IMR-90 (cell line): ENCODE data around the gene CNST. TPM values are rescaled to one million over a fixed set of nuclear protein-coding genes. Genes with fewer than 3 reads are reported as not detected.

Experiments
- ATAC-seq: fragments of 200-7000 bp; cut with Tn5 transposase; 2 replicates; pipeline ENCODE4 v1.9.1; 2020; ENCODE audit warnings: low read depth, mild to moderate bottlenecking, moderate library complexity
- BruUV-seq: library from RNA; stranded (reverse); fragments of 400-500 nt; replicated peaks from 2 replicates; lab custom pipeline; 2021; lab: Mats Ljungman, UMichigan
- CTCF ChIA-PET: fragments of 300-600 bp; formaldehyde crosslinking; extraction: SDS; loops from one replicate; lab custom pipeline; 2021; ENCODE audit warnings: antibody characterized with exemption; lab: Yijun Ruan, JAX
- POLR2A ChIA-PET: fragments of 300-600 bp; sonication (Branson Sonifier 250); formaldehyde crosslinking; loops from one replicate; lab custom pipeline; 2022; ENCODE audit warnings: antibody characterized with exemption; ENCODE audit not compliant: unreplicated experiment; lab: Charles Lee
- DNase-seq: peaks from one replicate; pipeline ENCODE4 v3.0.0; 2013
- H2AFZ ChIP-seq: replicated peaks from 2 replicates; pipeline ENCODE3; 2013; ENCODE audit warnings: low read length, mild to moderate bottlenecking; ENCODE audit not compliant: poor library complexity
- H2AK5ac ChIP-seq: 2 replicates; pipeline ENCODE4 v1.6.1; 2013; ENCODE audit warnings: low read depth, low read length, inconsistent platforms
- H2AK9ac ChIP-seq: replicated peaks from 2 replicates; pipeline ENCODE3; 2013; ENCODE audit warnings: mild to moderate bottlenecking, low read depth, low read length, moderate library complexity; ENCODE audit not compliant: poor library complexity
- H2BK120ac ChIP-seq: 2 replicates; pipeline ENCODE4 v1.6.1; 2013; ENCODE audit warnings: low read depth, low read length, inconsistent platforms
- H2BK15ac ChIP-seq: 3 replicates; pipeline ENCODE4 v1.6.1; 2013; ENCODE audit warnings: low read depth, low read length, inconsistent platforms
- H2BK20ac ChIP-seq: 2 replicates; pipeline ENCODE4 v1.6.1; 2013; ENCODE audit warnings: low read depth, mild to moderate bottlenecking, inconsistent platforms, low read length, moderate library complexity
- H2BK5ac ChIP-seq: 2 replicates; pipeline ENCODE4 v1.6.1; 2013; ENCODE audit warnings: mild to moderate bottlenecking, low read depth, low read length, inconsistent platforms; ENCODE audit not compliant: poor library complexity, severe bottlenecking
- H3K14ac ChIP-seq: replicated peaks from 2 replicates; pipeline ENCODE4 v1.6.1; 2013; ENCODE audit warnings: low read depth, low read length, inconsistent platforms
- H3K18ac ChIP-seq: 2 replicates; pipeline ENCODE4 v1.6.1; 2013; ENCODE audit warnings: low read depth, low read length, control low read depth
- H3K23ac ChIP-seq: 2 replicates; pipeline ENCODE4 v1.6.1; 2013; ENCODE audit warnings: low read depth, low read length, inconsistent platforms
- H3K27ac ChIP-seq: 2 replicates; pipeline ENCODE4 v1.5.1; 2013; ENCODE audit warnings: mild to moderate bottlenecking, control low read depth, low read length; ENCODE audit not compliant: insufficient read depth
- H3K27me3 ChIP-seq: 2 replicates; pipeline ENCODE4 v1.6.1; 2013; ENCODE audit warnings: low read length; ENCODE audit not compliant: control insufficient read depth, insufficient read depth
- H3K36me3 ChIP-seq: 2 replicates; pipeline ENCODE4 v1.6.1; 2013; ENCODE audit warnings: low read length, mixed read lengths; ENCODE audit not compliant: control insufficient read depth, insufficient read depth
- H3K4ac ChIP-seq: 2 replicates; pipeline ENCODE4 v1.6.1; 2013; ENCODE audit warnings: low read depth, low read length, inconsistent platforms
- H3K4me1 ChIP-seq: 2 replicates; pipeline ENCODE4 v1.6.1; 2013; ENCODE audit warnings: low read length, mixed read lengths; ENCODE audit not compliant: control insufficient read depth, insufficient read depth
- H3K4me2 ChIP-seq: 2 replicates; pipeline ENCODE4 v1.6.1; 2013; ENCODE audit warnings: low read depth, mild to moderate bottlenecking, control low read depth, low read length, moderate library complexity
- H3K4me3 ChIP-seq: 2 replicates; pipeline ENCODE4 v1.5.1; 2013; ENCODE audit warnings: low read depth, mild to moderate bottlenecking, control low read depth, low read length, moderate library complexity; ENCODE audit not compliant: insufficient read depth
- H3K56ac ChIP-seq: 2 replicates; pipeline ENCODE4 v1.6.1; 2013; ENCODE audit warnings: low read length, inconsistent platforms; ENCODE audit not compliant: insufficient read depth; ENCODE audit errors: extremely low read depth
- H3K79me1 ChIP-seq, 2 experiments: 2 replicates each; pipeline ENCODE4 v1.6.1; 2013; ENCODE audit warnings: low read length in 2 of 2, inconsistent platforms in 1 of 2, low read depth in 1 of 2
- H3K9ac ChIP-seq: 2 replicates; pipeline ENCODE4 v1.6.1; 2013; ENCODE audit warnings: low read depth, low read length, control low read depth
- H3K9me1 ChIP-seq: 2 replicates; pipeline ENCODE4 v1.6.1; 2013; ENCODE audit warnings: low read length, inconsistent platforms; ENCODE audit not compliant: insufficient read depth
- H3K9me3 ChIP-seq: 2 replicates; pipeline ENCODE4 v1.6.1; 2013; ENCODE audit warnings: low read length; ENCODE audit not compliant: control insufficient read depth, insufficient read depth
- H4K20me1 ChIP-seq: 2 replicates; pipeline ENCODE4 v1.6.1; 2013; ENCODE audit warnings: low read length, inconsistent platforms; ENCODE audit not compliant: insufficient read depth
- H4K5ac ChIP-seq: 2 replicates; pipeline ENCODE4 v1.6.1; 2013; ENCODE audit warnings: mild to moderate bottlenecking, low read depth, low read length, control low read depth
- H4K8ac ChIP-seq, 2 experiments: 2 replicates each; pipeline ENCODE4 v1.6.1; 2013; ENCODE audit warnings: low read depth in 2 of 2, low read length in 2 of 2, control low read depth in 1 of 2, inconsistent platforms in 1 of 2
- H4K91ac ChIP-seq: 2 replicates; pipeline ENCODE4 v1.6.1; 2013; ENCODE audit warnings: low read depth, low read length, inconsistent platforms; ENCODE audit not compliant: insufficient read depth
- MAFK ChIP-seq: IDR thresholded peaks from 2 replicates; pipeline ENCODE4 v1.6.1; 2012; ENCODE audit warnings: low read depth, low read length, improper control_type of control experiment
- MAZ ChIP-seq: IDR thresholded peaks from 2 replicates; pipeline ENCODE4 v1.6.1; 2012; ENCODE audit warnings: low read depth, mild to moderate bottlenecking, low read length, improper control_type of control experiment, moderate library complexity, borderline replicate concordance
- RCOR1 ChIP-seq: IDR thresholded peaks from 2 replicates; pipeline ENCODE4 v1.6.1; 2012; ENCODE audit warnings: mild to moderate bottlenecking, low read length, improper control_type of control experiment; ENCODE audit not compliant: insufficient replicate concordance
- WGBS, 2 experiments: methylation state at CpG; one replicate each; pipeline versions ENCODE4 v1.1.5 to v1.1.7; 2013; ENCODE audit warnings: missing lambda C conversion rate in 2 of 2; ENCODE audit not compliant: insufficient read length in 1 of 2; ENCODE audit errors: extremely low coverage in 2 of 2; 5-methylcytosine and 5-hydroxymethylcytosine counted together
- dilution Hi-C: fragments of 300-500 bp; cut with HindIII; formaldehyde crosslinking; loops from one replicate; pipeline ENCODE4 v1.14.3; 2018; ENCODE audit warnings: low sequenced_read_pairs; ENCODE audit not compliant: unreplicated experiment
- in situ Hi-C: fragments of 300-500 bp; cut with MboI; formaldehyde crosslinking; loops from 3 replicates; pipeline ENCODE4 v1.14.3; 2019; ENCODE audit warnings: low sequenced_read_pairs, inconsistent platforms, mixed read lengths
- intact Hi-C: fragments of 100-400 bp; cut with micrococcal nuclease; formaldehyde crosslinking; loops from 2 replicates; pipeline ENCODE4 v1.10.0; 2022
- polyA plus RNA-seq, 3 experiments: library from polyadenylated mRNA; depleted of rRNA; stranded (reverse); fragments of >200 nt; gene quantifications; 2 replicates each; pipeline ENCODE4 v1.2.3, GENCODE V29; 2012; ENCODE audit warnings: low replicate concordance in 1 of 3
- total RNA-seq: library from RNA; depleted of rRNA; stranded (reverse); fragments of >200 nt; gene quantifications from 2 replicates; pipeline ENCODE4 v1.2.3, GENCODE V29; 2012

CNST gene
- total and polyA plus RNA-seq, 2 of the 4 experiments (the other 2 are of a cell fraction), result 15.4 to 25.5 TPM

GRCh38 chr1:246659594-246660140 lies 93.4 kb downstream of the CNST start:
- no peak overlapping the region for H3K4me2 ChIP-seq
- H3K36me3 ChIP-seq, result peaks cover 11% of the 10 kb centered on the region
- no peak overlapping the region for H4K91ac ChIP-seq
- no peak overlapping the region for H2BK15ac ChIP-seq
- DNase-seq (no peak), ATAC-seq (no peak)
- TF ChIP-seq MAFK (peak; percentile 77), RCOR1 (no peak), MAZ (no peak)
- ChIA-PET POLR2A (no interaction called here), CTCF (interaction anchor here (0.6 kb wide), 1 partner anchor 94 kb away, joined by 3 read pairs; no protein-coding TSS in a partner anchor)
- no peak overlapping the region for H3K18ac ChIP-seq
- no peaks in the 10 kb centered on the region for H3K9me3 ChIP-seq
- no peak overlapping the region for H4K8ac ChIP-seq
- peaks cover 5 to 16% of the 10 kb centered on the region in 2 experiments; a peak in 3 of 4 replicates for H3K79me1 ChIP-seq
- no peak overlapping the region for H3K9ac ChIP-seq
- in situ Hi-C loops, result no loop called here
- no peak overlapping the region for H2AFZ ChIP-seq
- dilution Hi-C loops, result no loop called here
- H3K27me3 ChIP-seq, result no peaks in the 10 kb centered on the region
- no peak overlapping the region for H2AK5ac ChIP-seq
- no peak overlapping the region for H3K23ac ChIP-seq
- no TSS peak for BruUV-seq
- peaks cover 5% of the 10 kb centered on the region; the same call in 1 of the 2 replicates for H3K9me1 ChIP-seq
- H3K4me1 ChIP-seq, result no peaks in the 10 kb centered on the region
- no peaks in the 10 kb centered on the region; the same call in 1 of the 2 replicates for H4K20me1 ChIP-seq
- H3K14ac ChIP-seq, result no peak overlapping the region
- no peak overlapping the region for H3K4me3 ChIP-seq
- H3K4ac ChIP-seq, result no peak overlapping the region
- no peak overlapping the region for H2BK20ac ChIP-seq
- no peak overlapping the region for H2BK120ac ChIP-seq
- intact Hi-C loops, result no loop called here
- no peak overlapping the region for H4K5ac ChIP-seq
- no peak overlapping the region for H2AK9ac ChIP-seq
- no peak overlapping the region for H2BK5ac ChIP-seq
- no peak overlapping the region for H3K27ac ChIP-seq
- no peak overlapping the region for H3K56ac ChIP-seq
- 94% methylated on average over 2 of the region's 6 CpGs; no CpG with 5 or more reads in 1 of the 2 experiments for WGBS, 2 experiments
